ENCODE data around the gene RAB40B.

DNA sequence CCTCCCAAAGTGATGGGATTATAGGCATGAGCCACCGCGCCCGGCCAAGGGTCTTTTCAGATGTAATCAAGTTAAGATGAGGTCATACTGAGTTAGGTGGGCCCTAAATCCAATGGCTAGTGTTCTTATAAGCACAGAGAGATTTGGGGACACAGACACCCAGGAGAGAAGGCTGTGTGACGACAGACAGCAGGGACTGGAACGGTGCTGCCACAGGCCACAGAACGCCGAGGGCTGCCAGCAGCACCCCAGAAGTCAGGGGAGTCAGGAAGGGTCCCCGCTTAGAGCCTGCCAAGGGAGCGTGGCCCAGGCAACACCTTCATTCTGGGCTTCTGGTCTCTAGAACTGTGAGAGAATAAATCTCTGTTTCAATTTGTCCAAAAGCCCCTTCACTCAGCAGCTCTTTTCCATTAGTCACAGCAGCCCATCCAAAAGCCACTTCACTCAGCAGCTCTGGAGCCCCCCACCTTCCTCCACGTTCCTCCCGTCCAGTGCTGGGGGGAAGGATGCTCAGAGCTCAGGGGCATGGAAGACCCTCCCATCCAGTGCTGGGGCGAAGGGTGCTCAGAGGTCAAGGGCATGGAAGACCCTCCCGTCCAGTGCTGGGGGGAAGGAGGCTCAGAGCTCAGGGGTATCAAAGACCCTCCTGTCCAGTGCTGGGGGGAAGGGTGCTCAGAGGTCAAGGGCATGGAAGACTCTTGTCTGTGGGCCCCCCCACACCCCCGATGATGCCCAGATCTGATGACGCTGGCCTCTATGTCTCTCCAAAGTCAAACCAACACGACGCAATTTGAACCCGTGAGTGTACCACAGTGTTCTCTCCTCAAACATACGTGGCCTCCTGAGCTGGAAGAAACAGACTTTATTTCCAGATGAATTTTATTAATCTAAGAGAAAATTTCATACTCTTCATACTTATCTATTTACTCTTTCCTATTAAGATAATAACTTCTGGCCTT lies 11.9 kb downstream of the RAB40B start:
- TF ChIP-seq, protein P1, sequence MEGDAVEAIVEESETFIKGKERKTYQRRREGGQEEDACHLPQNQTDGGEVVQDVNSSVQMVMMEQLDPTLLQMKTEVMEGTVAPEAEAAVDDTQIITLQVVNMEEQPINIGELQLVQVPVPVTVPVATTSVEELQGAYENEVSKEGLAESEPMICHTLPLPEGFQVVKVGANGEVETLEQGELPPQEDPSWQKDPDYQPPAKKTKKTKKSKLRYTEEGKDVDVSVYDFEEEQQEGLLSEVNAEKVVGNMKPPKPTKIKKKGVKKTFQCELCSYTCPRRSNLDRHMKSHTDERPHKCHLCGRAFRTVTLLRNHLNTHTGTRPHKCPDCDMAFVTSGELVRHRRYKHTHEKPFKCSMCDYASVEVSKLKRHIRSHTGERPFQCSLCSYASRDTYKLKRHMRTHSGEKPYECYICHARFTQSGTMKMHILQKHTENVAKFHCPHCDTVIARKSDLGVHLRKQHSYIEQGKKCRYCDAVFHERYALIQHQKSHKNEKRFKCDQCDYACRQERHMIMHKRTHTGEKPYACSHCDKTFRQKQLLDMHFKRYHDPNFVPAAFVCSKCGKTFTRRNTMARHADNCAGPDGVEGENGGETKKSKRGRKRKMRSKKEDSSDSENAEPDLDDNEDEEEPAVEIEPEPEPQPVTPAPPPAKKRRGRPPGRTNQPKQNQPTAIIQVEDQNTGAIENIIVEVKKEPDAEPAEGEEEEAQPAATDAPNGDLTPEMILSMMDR (IDR thresholded peaks at IDR 0.05) = no peak
- no peak for TF ChIP-seq POLR2A (IDR thresholded peaks at IDR 0.05)
